ENCODE measurements around the gene IL17REL.

IL17REL gene

GRCh38 chr22:49959782-49960158 is 52.8 kb downstream of the IL17REL start:
- Histone ChIP-seq H3K4me3 (ENCODE audit: low read length) (peak overlapping the region; percentile 88; the same call in 1 of the 2 replicates), H3K4me1 (ENCODE audit: control insufficient read depth, insufficient read depth, low read length) (peaks cover 13% of the 10 kb centered on the region), H3K27me3 (ENCODE audit: control insufficient read depth, insufficient read depth, low read length) (no peaks in the 10 kb centered on the region; the same call in 1 of the 2 replicates), H3K27ac (ENCODE audit: low read length) (no peak overlapping the region), H3K9me3 (ENCODE audit: control insufficient read depth, insufficient read depth, low read length) (no peaks in the 10 kb centered on the region), H3K36me3 (ENCODE audit: control insufficient read depth, insufficient read depth, low read length) (peaks cover 19% of the 10 kb centered on the region)
- DNase-seq (ENCODE audit: low read depth, low spot score), result no peak
- no CpG with 5 or more reads among the region's 21 CpGs for WGBS (ENCODE audit: insufficient coverage, insufficient read length)

- no CpG with 5 or more reads among the region's 29 CpGs for WGBS (ENCODE audit: insufficient coverage, insufficient read length)
- Histone ChIP-seq H3K27ac (ENCODE audit: low read length) (no peak overlapping the region), H3K27me3 (ENCODE audit: control insufficient read depth, insufficient read depth, low read length) (no peaks in the 10 kb centered on the region; the same call in 1 of the 2 replicates), H3K4me3 (ENCODE audit: low read length) (no peak overlapping the region), H3K9me3 (ENCODE audit: control insufficient read depth, insufficient read depth, low read length) (no peaks in the 10 kb centered on the region), H3K4me1 (ENCODE audit: control insufficient read depth, insufficient read depth, low read length) (peaks cover 13% of the 10 kb centered on the region), H3K36me3 (ENCODE audit: control insufficient read depth, insufficient read depth, low read length) (peaks cover 15% of the 10 kb centered on the region)
- DNase-seq (ENCODE audit: low read depth, low spot score), result no peak
Observed at GRCh38 chr22:49958931-49959781, 53.4 kb downstream of the IL17REL start.

GRCh38 chr22:49958366-49958921 is 54.1 kb downstream of the IL17REL start:
- no peak for DNase-seq (ENCODE audit: low read depth, low spot score)
- Histone ChIP-seq H3K36me3 (ENCODE audit: control insufficient read depth, insufficient read depth, low read length) (peaks cover 13% of the 10 kb centered on the region), H3K4me3 (ENCODE audit: low read length) (no peak overlapping the region), H3K9me3 (ENCODE audit: control insufficient read depth, insufficient read depth, low read length) (no peaks in the 10 kb centered on the region), H3K27ac (ENCODE audit: low read length) (no peak overlapping the region), H3K27me3 (ENCODE audit: control insufficient read depth, insufficient read depth, low read length) (no peaks in the 10 kb centered on the region; the same call in 1 of the 2 replicates), H3K4me1 (ENCODE audit: control insufficient read depth, insufficient read depth, low read length) (peaks cover 13% of the 10 kb centered on the region)
- WGBS (ENCODE audit: insufficient coverage, insufficient read length), result no CpG with 5 or more reads among the region's 16 CpGs

GRCh38 chr22:49957826-49958365 is 54.7 kb downstream of the IL17REL start:
- H3K4me3 ChIP-seq (ENCODE audit: low read length), result no peak overlapping the region
- peaks cover 11% of the 10 kb centered on the region for H3K4me1 ChIP-seq (ENCODE audit: control insufficient read depth, insufficient read depth, low read length)
- no peaks in the 10 kb centered on the region for H3K9me3 ChIP-seq (ENCODE audit: control insufficient read depth, insufficient read depth, low read length)
- no peaks in the 10 kb centered on the region; the same call in 1 of the 2 replicates for H3K27me3 ChIP-seq (ENCODE audit: control insufficient read depth, insufficient read depth, low read length)
- peaks cover 8% of the 10 kb centered on the region for H3K36me3 ChIP-seq (ENCODE audit: control insufficient read depth, insufficient read depth, low read length)
- H3K27ac ChIP-seq (ENCODE audit: low read length), result no peak overlapping the region
- no CpG with 5 or more reads among the region's 12 CpGs for WGBS (ENCODE audit: insufficient coverage, insufficient read length)
- DNase-seq (ENCODE audit: low read depth, low spot score), result no peak

GRCh38 chr22:49956914-49957825 is 55.4 kb downstream of the IL17REL start:
- no peak for DNase-seq (ENCODE audit: low read depth, low spot score)
- Histone ChIP-seq H3K4me1 (ENCODE audit: control insufficient read depth, insufficient read depth, low read length) (0 out of 2 replicates have a peak, but pooled peaks cover 7% of the 10 kb centered on the region), H3K27me3 (ENCODE audit: control insufficient read depth, insufficient read depth, low read length) (no peaks in the 10 kb centered on the region; the same call in 1 of the 2 replicates), H3K36me3 (ENCODE audit: control insufficient read depth, insufficient read depth, low read length) (peaks cover 3% of the 10 kb centered on the region; the same call in 1 of the 2 replicates), H3K4me3 (ENCODE audit: low read length) (no peak overlapping the region), H3K27ac (ENCODE audit: low read length) (no peak overlapping the region), H3K9me3 (ENCODE audit: control insufficient read depth, insufficient read depth, low read length) (no peaks in the 10 kb centered on the region)
- no CpG with 5 or more reads among the region's 20 CpGs for WGBS (ENCODE audit: insufficient coverage, insufficient read length)

- Histone ChIP-seq H3K36me3 (ENCODE audit: control insufficient read depth, insufficient read depth, low read length) (no peaks in the 10 kb centered on the region; the same call in 1 of the 2 replicates), H3K27me3 (ENCODE audit: control insufficient read depth, insufficient read depth, low read length) (no peaks in the 10 kb centered on the region; the same call in 1 of the 2 replicates), H3K4me1 (ENCODE audit: control insufficient read depth, insufficient read depth, low read length) (0 out of 2 replicates have a peak, but pooled peaks cover 4% of the 10 kb centered on the region), H3K9me3 (ENCODE audit: control insufficient read depth, insufficient read depth, low read length) (no peaks in the 10 kb centered on the region), H3K4me3 (ENCODE audit: low read length) (no peak overlapping the region), H3K27ac (ENCODE audit: low read length) (no peak overlapping the region)
- DNase-seq (ENCODE audit: low read depth, low spot score), result no peak
- no CpG with 5 or more reads among the region's 15 CpGs for WGBS (ENCODE audit: insufficient coverage, insufficient read length)
Observed at GRCh38 chr22:49956418-49956770, 56.2 kb downstream of the IL17REL start.

- Histone ChIP-seq H3K9me3 (ENCODE audit: control insufficient read depth, insufficient read depth, low read length) (no peaks in the 10 kb centered on the region), H3K4me3 (ENCODE audit: low read length) (no peak overlapping the region), H3K4me1 (ENCODE audit: control insufficient read depth, insufficient read depth, low read length) (peaks cover 5% of the 10 kb centered on the region; the same call in 1 of the 2 replicates), H3K36me3 (ENCODE audit: control insufficient read depth, insufficient read depth, low read length) (no peaks in the 10 kb centered on the region; the same call in 1 of the 2 replicates), H3K27me3 (ENCODE audit: control insufficient read depth, insufficient read depth, low read length) (no peaks in the 10 kb centered on the region), H3K27ac (ENCODE audit: low read length) (no peak overlapping the region)
- DNase-seq (ENCODE audit: low read depth, low spot score), result no peak
- no CpG with 5 or more reads among the region's 22 CpGs for WGBS (ENCODE audit: insufficient coverage, insufficient read length)
Observed at GRCh38 chr22:49955581-49956417, 56.8 kb downstream of the IL17REL start.

- H3K9me3 ChIP-seq (ENCODE audit: control insufficient read depth, insufficient read depth, low read length), result no peaks in the 10 kb centered on the region
Observed at GRCh38 chr22:49954991-49955580, 57.5 kb downstream of the IL17REL start.

GRCh38 chr22:49954354-49954753 is 58.2 kb downstream of the IL17REL start:
- H3K27me3 ChIP-seq (ENCODE audit: control insufficient read depth, insufficient read depth, low read length), result no peaks in the 10 kb centered on the region
- H3K9me3 ChIP-seq (ENCODE audit: control insufficient read depth, insufficient read depth, low read length), result no peaks in the 10 kb centered on the region
- no peak overlapping the region for H3K27ac ChIP-seq (ENCODE audit: low read length)
- DNase-seq (ENCODE audit: low read depth, low spot score), result no peak
- WGBS (ENCODE audit: insufficient coverage, insufficient read length), result no CpG with 5 or more reads among the region's 8 CpGs
- H3K4me1 ChIP-seq (ENCODE audit: control insufficient read depth, insufficient read depth, low read length), result peaks cover 5% of the 10 kb centered on the region
- H3K4me3 ChIP-seq (ENCODE audit: low read length), result no peak overlapping the region
- no peaks in the 10 kb centered on the region; the same call in 1 of the 2 replicates for H3K36me3 ChIP-seq (ENCODE audit: control insufficient read depth, insufficient read depth, low read length)

More at GRCh38 chr22:49954991-49955580, 57.5 kb downstream of the IL17REL start:
- no CpG with 5 or more reads among the region's 15 CpGs for WGBS (ENCODE audit: insufficient coverage, insufficient read length)
- Histone ChIP-seq H3K27ac (ENCODE audit: low read length) (no peak overlapping the region), H3K27me3 (ENCODE audit: control insufficient read depth, insufficient read depth, low read length) (no peaks in the 10 kb centered on the region), H3K4me3 (ENCODE audit: low read length) (no peak overlapping the region), H3K4me1 (ENCODE audit: control insufficient read depth, insufficient read depth, low read length) (peaks cover 5% of the 10 kb centered on the region; the same call in 1 of the 2 replicates), H3K36me3 (ENCODE audit: control insufficient read depth, insufficient read depth, low read length) (no peaks in the 10 kb centered on the region; the same call in 1 of the 2 replicates)
- no peak for DNase-seq (ENCODE audit: low read depth, low spot score)
